Upper lobe of left lung (tissue), 6 donors: ENCODE measurements around the gene TM4SF20. TPM values are rescaled to one million over a fixed set of nuclear protein-coding genes. Genes with fewer than 3 reads are reported as not detected.
A peak's percentile ranks its signal among the peaks of the same experiment; 100 is the strongest.

Source experiments
- ATAC-seq, 2 donors: fragments of 200-7000 bp; cut with Tn5 transposase; one replicate each; pipeline ENCODE4 v1.9.1; 2022; ENCODE audit warnings: mild to moderate bottlenecking in 2 of 2, moderate library complexity in 2 of 2; ENCODE audit not compliant: low FRiP score in 2 of 2
- DNase-seq, 2 donors: peaks; one replicate each; pipeline ENCODE4 v3.0.0-alpha.2; 2019 to 2020
- H3K27ac ChIP-seq, 4 donors: fragments of 200-600 bp; sonication (generic); one replicate each; pipeline ENCODE4 v1.5.1; 2016 to 2019
- H3K27me3 ChIP-seq, 4 donors: fragments of 200-600 bp; sonication (generic); one replicate each; pipeline ENCODE4 v1.5.1; 2017 to 2019
- H3K36me3 ChIP-seq, 4 donors: fragments of 200-600 bp; sonication (generic); one replicate each; pipeline ENCODE4 v1.5.1; 2016 to 2019
- H3K4me1 ChIP-seq, 4 donors: fragments of 200-600 bp; sonication (generic); one replicate each; pipeline ENCODE4 v1.5.1; 2018 to 2019
- H3K4me3 ChIP-seq, 4 donors: fragments of 200-600 bp; sonication (generic); one replicate each; pipeline ENCODE4 v1.5.1; 2017 to 2019; ENCODE audit warnings: mild to moderate bottlenecking in 2 of 4, moderate library complexity in 1 of 4
- H3K9me3 ChIP-seq, 4 donors: fragments of 200-600 bp; sonication (generic); one replicate each; pipeline ENCODE4 v1.5.1; 2018 to 2019
- CTCF ChIP-seq, 6 experiments: fragments of 450-650 bp in 4 of 6; fragments of 200-600 bp in 2 of 6; sonication (generic) in 2 of 6; IDR thresholded peaks; one replicate each; pipeline ENCODE4 v1.5.1; 2016 to 2019; ENCODE audit warnings: antibody characterized with exemption in 6 of 6
- EP300 ChIP-seq, 4 donors: sonication (generic); formaldehyde crosslinking; IDR thresholded peaks; one replicate each; pipeline ENCODE4 v1.5.1; 2017; ENCODE audit warnings: antibody characterized with exemption in 4 of 4, control low read depth in 2 of 4
- POLR2A ChIP-seq, 4 donors: fragments of 450-650 bp; IDR thresholded peaks; one replicate each; pipeline ENCODE4 v1.5.1; 2016 to 2017; ENCODE audit warnings: antibody characterized with exemption in 4 of 4, mild to moderate bottlenecking in 2 of 4
- POLR2AphosphoS5 ChIP-seq, 2 donors: sonication (generic); formaldehyde crosslinking; IDR thresholded peaks; one replicate each; pipeline ENCODE4 v1.5.1; 2017; ENCODE audit warnings: antibody characterized with exemption in 2 of 2
- WGBS, 2 donors: methylation state at CpG; one replicate each; pipeline ENCODE4 v1.1.5; 2017 to 2018; 5-methylcytosine and 5-hydroxymethylcytosine counted together
- total RNA-seq, 6 donors: library from RNA; depleted of rRNA in 4 of 6; stranded (reverse); fragments of >200 nt in 4 of 6; gene quantifications; one replicate each; pipeline versions ENCODE4 v1.1.0 to v1.2.1, GENCODE V29; 2016 to 2021
- donor health status: DM: no; HTN: no; CAD: no; lungs with moderate emphysema.
- donor health status: DM: no; HTN: yes; CAD: no; lungs with severe emphysema.

Gene TM4SF20
- total RNA-seq, 6 donors from 2014 or later: not detected

- WGBS, 2 donors: 75 to 77% methylated on average over 9 of the region's 9 CpGs
- no peaks in the 10 kb centered on the region for H3K9me3 ChIP-seq
- no peak overlapping the region for H3K4me3 ChIP-seq
- no peak for ATAC-seq
- no peaks in the 10 kb centered on the region for H3K4me1 ChIP-seq
- H3K27me3 ChIP-seq: no peaks in the 10 kb centered on the region
- no peak for TF ChIP-seq POLR2AphosphoS5 (IDR thresholded peaks at IDR 0.05)
- TF ChIP-seq EP300 (IDR thresholded peaks at IDR 0.05): no peak
- TF ChIP-seq CTCF (IDR thresholded peaks at IDR 0.05): no peak
- TF ChIP-seq POLR2A (IDR thresholded peaks at IDR 0.05): no peak
- H3K36me3 ChIP-seq: no peaks in the 10 kb centered on the region
- DNase-seq: no peak
- H3K27ac ChIP-seq: no peak overlapping the region
These were observed 2.3 kb downstream of the TM4SF20 start for GRCh38 chr2:227376656-227377396.

GRCh38 chr2:227374158-227374557 is 4.9 kb downstream of the TM4SF20 start:
- WGBS, 2 donors: 63 to 65% methylated on average over 6 of the region's 6 CpGs
- Histone ChIP-seq H3K4me1 (no peaks in the 10 kb centered on the region), H3K4me3 (no peak overlapping the region), H3K36me3 (no peaks in the 10 kb centered on the region), H3K9me3 (no peaks in the 10 kb centered on the region), H3K27ac (no peak overlapping the region), H3K27me3 (no peaks in the 10 kb centered on the region)
- DNase-seq: no peak
- ATAC-seq: no peak
- TF ChIP-seq EP300 (IDR thresholded peaks at IDR 0.05) (no peak), POLR2A (IDR thresholded peaks at IDR 0.05) (no peak), POLR2AphosphoS5 (IDR thresholded peaks at IDR 0.05) (no peak), CTCF (IDR thresholded peaks at IDR 0.05) (no peak)

GRCh38 chr2:227373389-227373788 is 5.7 kb downstream of the TM4SF20 start:
- 89 to 92% methylated on average over 10 of the region's 10 CpGs for WGBS, 2 donors
- TF ChIP-seq POLR2A (IDR thresholded peaks at IDR 0.05): no peak
- TF ChIP-seq POLR2AphosphoS5 (IDR thresholded peaks at IDR 0.05): no peak
- no peak for TF ChIP-seq CTCF (IDR thresholded peaks at IDR 0.05)
- TF ChIP-seq EP300 (IDR thresholded peaks at IDR 0.05): no peak

GRCh38 chr2:227370791-227371312 is 8.3 kb downstream of the TM4SF20 start:
- Histone ChIP-seq H3K4me1 (peaks cover 0 to 4% (median 0%) of the 10 kb centered on the region in 4 donors), H3K27me3 (no peaks in the 10 kb centered on the region), H3K4me3 (no peak overlapping the region), H3K9me3 (no peaks in the 10 kb centered on the region), H3K36me3 (no peaks in the 10 kb centered on the region), H3K27ac (peak overlapping the region; percentile 65 to 82 (median 70))
- peak; percentile 78 to 86 for ATAC-seq
- TF ChIP-seq POLR2AphosphoS5 (IDR thresholded peaks at IDR 0.05) (peak; percentile 61 to 71), EP300 (IDR thresholded peaks at IDR 0.05) (peak in 3 of 4 donors; percentile 56 to 78 (median 58)), CTCF (IDR thresholded peaks at IDR 0.05) (no peak)
- 52 to 65% methylated on average over 9 of the region's 9 CpGs for WGBS, 2 donors
- DNase-seq: peak in 1 of 2 donors; percentile 74

More at GRCh38 chr2:227373389-227373788, 5.7 kb downstream of the TM4SF20 start:
- Histone ChIP-seq H3K27me3 (no peaks in the 10 kb centered on the region), H3K27ac (no peak overlapping the region), H3K4me3 (no peak overlapping the region), H3K4me1 (no peaks in the 10 kb centered on the region), H3K36me3 (no peaks in the 10 kb centered on the region), H3K9me3 (no peaks in the 10 kb centered on the region)
- no peak for ATAC-seq
- DNase-seq: no peak
